ENCODE results near the gene RTN4. TPM values are rescaled to one million over a fixed set of nuclear protein-coding genes. Genes with fewer than 3 reads are reported as not detected.

Gene RTN4
- total and polyA plus RNA-seq, 2 experiments from 2014 or later = 218 to 221 TPM

- no peak for TF ChIP-seq ZNF462 (CRISPR knock-in tag; IDR thresholded peaks at IDR 0.05)
- no peak for TF ChIP-seq ZNF331 (CRISPR knock-in tag; IDR thresholded peaks at IDR 0.05; ENCODE audit: low read depth)
- no peak for TF ChIP-seq REST (IDR thresholded peaks at IDR 0.05; ENCODE audit: unreplicated experiment)
Measured at GRCh38 chr2:55011831-55012671, 38.2 kb downstream of the RTN4 start (continued).

GRCh38 chr2:55010915-55011314, 39.3 kb downstream of the RTN4 start:
- H3F3A ChIP-seq (replicated peaks; ENCODE audit: low read depth) = no peaks in the 10 kb centered on the region
- H3K4me2 ChIP-seq = no peak overlapping the region
- peaks cover 68% of the 10 kb centered on the region for H3K4me1 Mint-ChIP-seq
- H3K27me3 Mint-ChIP-seq (ENCODE audit: insufficient read depth, low read depth, poor library complexity) = peaks cover 4% of the 10 kb centered on the region
- peaks cover 35% of the 10 kb centered on the region for H4K20me1 ChIP-seq (replicated peaks; ENCODE audit: insufficient read depth)
- H3K4me3 Mint-ChIP-seq = no peak overlapping the region
- H3K27ac Mint-ChIP-seq = no peak overlapping the region
- H3K27me3 ChIP-seq (ENCODE audit: insufficient read depth) = no peaks in the 10 kb centered on the region
- no peaks in the 10 kb centered on the region for H3K9me2 ChIP-seq (ENCODE audit: insufficient read depth)
- H3K36me3 Mint-ChIP-seq (ENCODE audit: low read depth) = peaks cover 3% of the 10 kb centered on the region; the same call in 1 of the 3 replicates
- H3K79me2 ChIP-seq (replicated peaks; ENCODE audit: insufficient read depth) = peaks cover 100% of the 10 kb centered on the region
- H3K9me3 Mint-ChIP-seq = no peaks in the 10 kb centered on the region; the same call in 2 of the 3 replicates
- no peaks in the 10 kb centered on the region for H3K36me3 ChIP-seq (ENCODE audit: insufficient read depth)
- H3K27ac ChIP-seq (ENCODE audit: low read depth) = no peak overlapping the region
- no peak overlapping the region for H3K4me3 ChIP-seq
- H3K4me1 ChIP-seq (ENCODE audit: insufficient read depth) = peaks cover 71% of the 10 kb centered on the region
- no peak for ATAC-seq
- no peak for DNase-seq (ENCODE audit: low spot score)
- H2AFZ ChIP-seq = no peak overlapping the region
- TF ChIP-seq REST (IDR thresholded peaks at IDR 0.05; ENCODE audit: unreplicated experiment) = no peak

Measured in GM23338 (cell line).